BJ (cell line): ENCODE measurements around the gene CDC37. TPM values are rescaled to one million over a fixed set of nuclear protein-coding genes. Genes with fewer than 3 reads are reported as not detected.

Experiments used
- CTCF ChIA-PET: fragments of 350-600 bp; formaldehyde crosslinking; extraction: SDS; loops from one replicate; lab custom pipeline; 2021; ENCODE audit warnings: antibody characterized with exemption, inconsistent platforms; lab: Yijun Ruan, JAX
- POLR2A ChIA-PET: fragments of 300-600 bp; sonication (Branson Sonifier 250); formaldehyde crosslinking; extraction: SDS; loops from one replicate; lab custom pipeline; 2021; ENCODE audit warnings: antibody characterized with exemption; lab: Charles Lee
- DNase-seq: peaks from one replicate; pipeline ENCODE4 v3.0.0-alpha.2; 2011; ENCODE audit warnings: low read depth
- H3K27me3 ChIP-seq: 2 replicates; pipeline ENCODE4 v1.6.0; 2011; ENCODE audit warnings: low read length; ENCODE audit not compliant: control insufficient read depth, insufficient read depth
- H3K36me3 ChIP-seq: 2 replicates; pipeline ENCODE4 v1.5.1; 2011; ENCODE audit warnings: low read length; ENCODE audit not compliant: control insufficient read depth, insufficient read depth
- H3K4me3 ChIP-seq: 2 replicates; pipeline ENCODE4 v1.5.1; 2011; ENCODE audit warnings: low read depth, mild to moderate bottlenecking, control low read depth, low read length
- CTCF ChIP-seq: IDR thresholded peaks from 2 replicates; pipeline ENCODE4 v1.5.1; 2011; ENCODE audit warnings: low read depth, mild to moderate bottlenecking, control low read depth, inconsistent platforms, low read length, moderate library complexity; ENCODE audit not compliant: insufficient read depth
- polyA plus RNA-seq: library from polyadenylated mRNA; depleted of rRNA; stranded (reverse); fragments of >200 nt; gene quantifications from 2 replicates; pipeline ENCODE4 v1.2.3, GENCODE V29; 2011

CDC37 gene
- polyA plus RNA-seq, 1 experiment: 429 TPM

GRCh38 chr19:10431254-10431942 lies 28.1 kb upstream of the CDC37 start:
- CTCF ChIA-PET: interaction anchor here (0.9 to 6.5 kb wide), 5 partner anchors 15 to 142 kb away, joined by 3 to 69 read pairs (median 3); no protein-coding TSS in a partner anchor
- no peak for DNase-seq
- Histone ChIP-seq H3K27me3 (peaks cover 7% of the 10 kb centered on the region), H3K4me3 (peak overlapping the region; percentile 59), H3K36me3 (peaks cover 2% of the 10 kb centered on the region; the same call in 1 of the 2 replicates)
- no peak for TF ChIP-seq CTCF
- POLR2A ChIA-PET: no interaction called here

GRCh38 chr19:10430505-10431253 lies 27.3 kb upstream of the CDC37 start:
- peaks cover 7% of the 10 kb centered on the region for H3K27me3 ChIP-seq
- H3K4me3 ChIP-seq: peak overlapping the region; percentile 59
- TF ChIP-seq CTCF: 0 out of 2 replicates have a peak, but pooled peaks have one; percentile 12
- ChIA-PET POLR2A (no interaction called here), CTCF (interaction anchor here (0.6 to 6.5 kb wide), 6 partner anchors 14 to 57 kb away, joined by 3 to 69 read pairs (median 4); partner anchors contain the start of gene CDC37)
- DNase-seq: no peak
- peaks cover 2% of the 10 kb centered on the region; the same call in 1 of the 2 replicates for H3K36me3 ChIP-seq

GRCh38 chr19:10428996-10429381 lies 25.6 kb upstream of the CDC37 start:
- H3K27me3 ChIP-seq: peaks cover 7% of the 10 kb centered on the region
- no peak overlapping the region for H3K4me3 ChIP-seq
- H3K36me3 ChIP-seq: no peaks in the 10 kb centered on the region
- ChIA-PET POLR2A (no interaction called here), CTCF (interaction anchor here (0.7 to 17.1 kb wide), 6 partner anchors 12 to 582 kb away, joined by 3 to 321 read pairs (median 6); partner anchors contain the start of gene CDC37)
- DNase-seq: no peak
- TF ChIP-seq CTCF: no peak

- POLR2A ChIA-PET: no interaction called here
- Histone ChIP-seq H3K27me3 (peaks cover 10% of the 10 kb centered on the region), H3K36me3 (no peaks in the 10 kb centered on the region), H3K4me3 (no peak overlapping the region)
- CTCF ChIA-PET: interaction anchor here (0.6 to 17.1 kb wide), 6 partner anchors 9 to 168 kb away, joined by 3 to 321 read pairs (median 6); partner anchors contain the start of gene CDC37
- DNase-seq: no peak
- no peak for TF ChIP-seq CTCF
These were observed 23.8 kb upstream of the CDC37 start for GRCh38 chr19:10427169-10427568.

GRCh38 chr19:10424011-10424637 lies 20.8 kb upstream of the CDC37 start:
- H3K36me3 ChIP-seq: no peaks in the 10 kb centered on the region
- H3K4me3 ChIP-seq: peak overlapping the region; percentile 27
- POLR2A ChIA-PET: no interaction called here
- CTCF ChIA-PET: interaction anchor here (0.6 to 17.1 kb wide), 15 partner anchors 9 to 229 kb away, joined by 3 to 321 read pairs (median 4); partner anchors contain the start of gene CDC37
- H3K27me3 ChIP-seq: peaks cover 19% of the 10 kb centered on the region
- TF ChIP-seq CTCF: peak; percentile 95
- DNase-seq: no peak
